ENCODE results near the gene BHLHA9. TPM values are rescaled to one million over a fixed set of nuclear protein-coding genes. Genes with fewer than 3 reads are reported as not detected.

Gene BHLHA9
- total RNA-seq, 1 donor, result not detected

GRCh38 chr17:1271441-1271840 lies 1.2 kb downstream of the BHLHA9 start:
- TF ChIP-seq, protein P1, sequence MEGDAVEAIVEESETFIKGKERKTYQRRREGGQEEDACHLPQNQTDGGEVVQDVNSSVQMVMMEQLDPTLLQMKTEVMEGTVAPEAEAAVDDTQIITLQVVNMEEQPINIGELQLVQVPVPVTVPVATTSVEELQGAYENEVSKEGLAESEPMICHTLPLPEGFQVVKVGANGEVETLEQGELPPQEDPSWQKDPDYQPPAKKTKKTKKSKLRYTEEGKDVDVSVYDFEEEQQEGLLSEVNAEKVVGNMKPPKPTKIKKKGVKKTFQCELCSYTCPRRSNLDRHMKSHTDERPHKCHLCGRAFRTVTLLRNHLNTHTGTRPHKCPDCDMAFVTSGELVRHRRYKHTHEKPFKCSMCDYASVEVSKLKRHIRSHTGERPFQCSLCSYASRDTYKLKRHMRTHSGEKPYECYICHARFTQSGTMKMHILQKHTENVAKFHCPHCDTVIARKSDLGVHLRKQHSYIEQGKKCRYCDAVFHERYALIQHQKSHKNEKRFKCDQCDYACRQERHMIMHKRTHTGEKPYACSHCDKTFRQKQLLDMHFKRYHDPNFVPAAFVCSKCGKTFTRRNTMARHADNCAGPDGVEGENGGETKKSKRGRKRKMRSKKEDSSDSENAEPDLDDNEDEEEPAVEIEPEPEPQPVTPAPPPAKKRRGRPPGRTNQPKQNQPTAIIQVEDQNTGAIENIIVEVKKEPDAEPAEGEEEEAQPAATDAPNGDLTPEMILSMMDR (IDR thresholded peaks at IDR 0.05; ENCODE audit: extremely low read depth, low read depth, low read length), result no peak
- no peak overlapping the region for H3K4me3 ChIP-seq (ENCODE audit: insufficient read depth, low read length)
- H3K4me1 ChIP-seq (ENCODE audit: insufficient read depth, low read length), result peaks cover 4% of the 10 kb centered on the region
- no peaks in the 10 kb centered on the region for H3K9me3 ChIP-seq (ENCODE audit: low read depth, low read length)
- H2AFZ ChIP-seq (ENCODE audit: low read length), result no peak overlapping the region
- no peaks in the 10 kb centered on the region for H3K79me2 ChIP-seq (ENCODE audit: insufficient read depth, low read length)
- H3K4me2 ChIP-seq (ENCODE audit: insufficient read depth, low read length), result no peak overlapping the region
- H3K27ac ChIP-seq (ENCODE audit: low read depth, low read length), result no peak overlapping the region
- no peaks in the 10 kb centered on the region for H4K20me1 ChIP-seq (ENCODE audit: insufficient read depth, low read length)
- peaks cover 28% of the 10 kb centered on the region for H3K27me3 ChIP-seq (ENCODE audit: insufficient read depth, low read length)
- DNase-seq (ENCODE audit: insufficient read length, low spot score, missing footprints), result peak; percentile 45
- no peaks in the 10 kb centered on the region for H3K36me3 ChIP-seq (ENCODE audit: insufficient read depth, low read length)

GRCh38 chr17:1272701-1273100 lies 2.5 kb downstream of the BHLHA9 start:
- Histone ChIP-seq H3K9me3 (ENCODE audit: low read depth, low read length) (no peaks in the 10 kb centered on the region), H3K4me2 (ENCODE audit: insufficient read depth, low read length) (no peak overlapping the region), H3K27ac (ENCODE audit: low read depth, low read length) (no peak overlapping the region), H3K4me3 (ENCODE audit: insufficient read depth, low read length) (no peak overlapping the region), H4K20me1 (ENCODE audit: insufficient read depth, low read length) (no peaks in the 10 kb centered on the region), H3K4me1 (ENCODE audit: insufficient read depth, low read length) (no peaks in the 10 kb centered on the region), H2AFZ (ENCODE audit: low read length) (no peak overlapping the region), H3K36me3 (ENCODE audit: insufficient read depth, low read length) (no peaks in the 10 kb centered on the region), H3K79me2 (ENCODE audit: insufficient read depth, low read length) (no peaks in the 10 kb centered on the region), H3K27me3 (ENCODE audit: insufficient read depth, low read length) (peaks cover 28% of the 10 kb centered on the region)
- TF ChIP-seq, protein P1 (IDR thresholded peaks at IDR 0.05; ENCODE audit: extremely low read depth, low read depth, low read length), result no peak
- peak; percentile 56 for DNase-seq (ENCODE audit: insufficient read length, low spot score, missing footprints)

DNA sequence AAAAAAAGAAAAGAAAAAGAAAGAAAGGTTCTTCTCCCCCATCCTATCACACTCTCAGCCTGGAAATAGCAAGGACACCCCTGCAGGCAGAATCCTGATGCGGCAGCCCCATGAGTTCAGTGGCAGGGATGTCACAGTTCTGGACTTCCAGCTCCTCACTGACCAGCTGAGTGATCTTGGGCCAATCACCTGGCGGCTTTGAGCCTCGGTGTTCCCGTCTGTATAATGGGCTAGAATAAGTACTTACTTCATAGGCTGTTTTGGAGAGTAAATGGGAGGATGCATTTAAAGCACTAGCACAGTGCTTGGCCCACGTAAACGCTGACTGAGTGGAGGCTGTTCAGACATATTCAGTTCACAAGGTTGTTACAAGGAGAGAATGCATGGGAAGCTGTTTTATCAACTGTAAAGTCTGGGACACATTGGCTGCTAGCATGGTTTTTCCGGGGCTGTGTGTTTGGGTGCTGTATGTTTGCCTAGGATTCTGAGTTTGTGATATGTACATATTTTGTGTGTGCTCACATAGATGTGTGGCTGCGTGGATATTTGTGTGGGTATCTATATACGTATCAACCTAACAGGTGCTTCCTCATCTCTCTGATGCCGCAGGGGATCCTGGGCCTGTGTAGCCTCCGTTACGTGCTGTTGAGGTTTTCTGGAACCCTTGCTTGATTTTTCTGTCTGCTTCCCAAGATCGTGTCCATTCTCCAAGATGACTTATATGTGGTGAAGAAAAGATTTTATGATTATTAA lies 3.4 kb downstream of the BHLHA9 start:
- H3K79me2 ChIP-seq (ENCODE audit: insufficient read depth, low read length), result no peaks in the 10 kb centered on the region
- H3K4me3 ChIP-seq (ENCODE audit: insufficient read depth, low read length), result no peak overlapping the region
- no peak overlapping the region for H3K27ac ChIP-seq (ENCODE audit: low read depth, low read length)
- H4K20me1 ChIP-seq (ENCODE audit: insufficient read depth, low read length), result no peaks in the 10 kb centered on the region
- TF ChIP-seq, protein P1 (IDR thresholded peaks at IDR 0.05; ENCODE audit: extremely low read depth, low read depth, low read length), result no peak
- H3K27me3 ChIP-seq (ENCODE audit: insufficient read depth, low read length), result peaks cover 28% of the 10 kb centered on the region
- no peaks in the 10 kb centered on the region for H3K9me3 ChIP-seq (ENCODE audit: low read depth, low read length)
- no peak overlapping the region for H3K4me2 ChIP-seq (ENCODE audit: insufficient read depth, low read length)
- no peaks in the 10 kb centered on the region for H3K36me3 ChIP-seq (ENCODE audit: insufficient read depth, low read length)
- DNase-seq (ENCODE audit: insufficient read length, low spot score, missing footprints), result peak; percentile 25
- H3K4me1 ChIP-seq (ENCODE audit: insufficient read depth, low read length), result no peaks in the 10 kb centered on the region
- H2AFZ ChIP-seq (ENCODE audit: low read length), result no peak overlapping the region

DNA sequence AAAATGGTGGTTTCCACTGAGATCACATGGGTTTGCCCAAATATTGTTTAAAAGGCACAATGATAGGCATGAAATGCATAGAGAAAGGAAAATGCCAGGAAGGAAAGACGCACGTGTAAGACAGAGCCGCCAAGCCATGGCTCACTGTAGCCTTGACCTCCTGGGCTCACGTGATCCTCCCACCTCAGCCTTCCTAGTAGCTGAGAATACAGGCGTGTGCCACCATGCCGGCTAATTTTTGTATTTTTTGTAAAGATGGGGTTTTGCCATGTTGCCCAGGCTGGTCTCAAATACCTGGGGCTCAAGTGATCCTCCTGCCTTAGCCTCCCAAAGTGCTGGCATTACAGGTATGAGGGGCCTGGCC lies 4.0 kb downstream of the BHLHA9 start:
- H2AFZ ChIP-seq (ENCODE audit: low read length), result no peak overlapping the region
- DNase-seq (ENCODE audit: insufficient read length, low spot score, missing footprints), result peak; percentile 27
- H3K27me3 ChIP-seq (ENCODE audit: insufficient read depth, low read length), result peaks cover 28% of the 10 kb centered on the region
- H3K4me3 ChIP-seq (ENCODE audit: insufficient read depth, low read length), result no peak overlapping the region
- no peaks in the 10 kb centered on the region for H3K4me1 ChIP-seq (ENCODE audit: insufficient read depth, low read length)
- no peak overlapping the region for H3K27ac ChIP-seq (ENCODE audit: low read depth, low read length)
- H3K36me3 ChIP-seq (ENCODE audit: insufficient read depth, low read length), result no peaks in the 10 kb centered on the region
- H3K4me2 ChIP-seq (ENCODE audit: insufficient read depth, low read length), result no peak overlapping the region
- H3K79me2 ChIP-seq (ENCODE audit: insufficient read depth, low read length), result no peaks in the 10 kb centered on the region
- H3K9me3 ChIP-seq (ENCODE audit: low read depth, low read length), result no peaks in the 10 kb centered on the region
- no peaks in the 10 kb centered on the region for H4K20me1 ChIP-seq (ENCODE audit: insufficient read depth, low read length)
- TF ChIP-seq, protein P1 (IDR thresholded peaks at IDR 0.05; ENCODE audit: extremely low read depth, low read depth, low read length), result no peak

All from osteoblast (primary cell).